ENCODE results near the gene DPEP2. TPM values are rescaled to one million over a fixed set of nuclear protein-coding genes. Genes with fewer than 3 reads are reported as not detected.
A peak's percentile ranks its signal among the peaks of the same experiment; 100 is the strongest.

DPEP2 gene
- total and polyA plus RNA-seq, 2 of the 13 experiments (the other 11 are each of a cell fraction or from before 2014, with no cell fraction given) = 0.18 TPM; not detected in 1

GRCh38 chr16:67939507-67940445, 59.5 kb downstream of the DPEP2 start (continued):
- TF ChIP-seq ATF2 (CRISPR knock-in tag; IDR thresholded peaks at IDR 0.05) (no peak), SAFB2 (CRISPR knock-in tag; IDR thresholded peaks at IDR 0.05; ENCODE audit: borderline replicate concordance, low read depth) (peak; percentile 72; the same call in 1 of the 2 replicates), ZBTB2 (CRISPR knock-in tag; IDR thresholded peaks at IDR 0.05; ENCODE audit: low read depth) (no peak), ZNF776 (CRISPR knock-in tag; IDR thresholded peaks at IDR 0.05) (0 out of 2 replicates have a peak, but pooled peaks have one; percentile 62), NFE2L1 (CRISPR knock-in tag; IDR thresholded peaks at IDR 0.05; ENCODE audit: borderline replicate concordance) (0 out of 2 replicates have a peak, but pooled peaks have one; percentile 58), MXI1 (IDR thresholded peaks at IDR 0.05; ENCODE audit: borderline replicate concordance, low read depth, low read length) (no peak), MXD4 (CRISPR knock-in tag; IDR thresholded peaks at IDR 0.05) (no peak), ZKSCAN1 (IDR thresholded peaks at IDR 0.05; ENCODE audit: low read length) (no peak), KLF15 (CRISPR knock-in tag; IDR thresholded peaks at IDR 0.05; ENCODE audit: borderline replicate concordance) (no peak), EED (CRISPR knock-in tag; IDR thresholded peaks at IDR 0.05) (0 out of 2 replicates have a peak, but pooled peaks have one; percentile 15), MXD3 (CRISPR knock-in tag; IDR thresholded peaks at IDR 0.05) (no peak), REPIN1 (CRISPR knock-in tag; IDR thresholded peaks at IDR 0.05; ENCODE audit: borderline replicate concordance, low read depth) (peak; percentile 69; the same call in 1 of the 2 replicates), ZNF253 (CRISPR knock-in tag; IDR thresholded peaks at IDR 0.05; ENCODE audit: borderline replicate concordance) (peak; percentile 64; the same call in 1 of the 2 replicates), HNF4A (CRISPR knock-in tag; IDR thresholded peaks at IDR 0.05) (no peak), PHF20 (CRISPR knock-in tag; IDR thresholded peaks at IDR 0.05) (no peak), ZNF724P (CRISPR knock-in tag; IDR thresholded peaks at IDR 0.05; ENCODE audit: borderline replicate concordance) (no peak), PPARG (CRISPR knock-in tag; conservative IDR thresholded peaks at IDR 0.05) (no peak), ZNF768 (CRISPR knock-in tag; IDR thresholded peaks at IDR 0.05) (peak; percentile 56), ZNF607 (CRISPR knock-in tag; IDR thresholded peaks at IDR 0.05; ENCODE audit: borderline replicate concordance) (no peak), RBAK (CRISPR knock-in tag; IDR thresholded peaks at IDR 0.05) (peak; percentile 26; the same call in 1 of the 2 replicates), RBFOX2 (IDR thresholded peaks at IDR 0.05; ENCODE audit: low read depth, low read length) (peak; percentile 76)
- TF ChIP-seq, protein P1, sequence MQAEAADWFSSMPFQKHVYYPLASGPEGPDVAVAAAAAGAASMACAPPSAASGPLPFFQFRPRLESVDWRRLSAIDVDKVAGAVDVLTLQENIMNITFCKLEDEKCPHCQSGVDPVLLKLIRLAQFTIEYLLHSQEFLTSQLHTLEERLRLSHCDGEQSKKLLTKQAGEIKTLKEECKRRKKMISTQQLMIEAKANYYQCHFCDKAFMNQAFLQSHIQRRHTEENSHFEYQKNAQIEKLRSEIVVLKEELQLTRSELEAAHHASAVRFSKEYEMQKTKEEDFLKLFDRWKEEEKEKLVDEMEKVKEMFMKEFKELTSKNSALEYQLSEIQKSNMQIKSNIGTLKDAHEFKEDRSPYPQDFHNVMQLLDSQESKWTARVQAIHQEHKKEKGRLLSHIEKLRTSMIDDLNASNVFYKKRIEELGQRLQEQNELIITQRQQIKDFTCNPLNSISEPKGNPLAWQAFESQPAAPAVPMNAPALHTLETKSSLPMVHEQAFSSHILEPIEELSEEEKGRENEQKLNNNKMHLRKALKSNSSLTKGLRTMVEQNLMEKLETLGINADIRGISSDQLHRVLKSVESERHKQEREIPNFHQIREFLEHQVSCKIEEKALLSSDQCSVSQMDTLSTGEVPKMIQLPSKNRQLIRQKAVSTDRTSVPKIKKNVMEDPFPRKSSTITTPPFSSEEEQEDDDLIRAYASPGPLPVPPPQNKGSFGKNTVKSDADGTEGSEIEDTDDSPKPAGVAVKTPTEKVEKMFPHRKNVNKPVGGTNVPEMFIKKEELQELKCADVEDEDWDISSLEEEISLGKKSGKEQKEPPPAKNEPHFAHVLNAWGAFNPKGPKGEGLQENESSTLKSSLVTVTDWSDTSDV (CRISPR knock-in tag; IDR thresholded peaks at IDR 0.05) = 0 out of 2 replicates have a peak, but pooled peaks have one; percentile 58

All from HepG2 (cell line).